ENCODE measurements around the gene CCR3.

- TF ChIP-seq POLR2AphosphoS5 (IDR thresholded peaks at IDR 0.05) (no peak), CTCF (IDR thresholded peaks at IDR 0.05 in 8 of 11, conservative IDR thresholded peaks at IDR 0.05 in 3 of 11) (no peak)
Measured at GRCh38 chr3:46212101-46212500, 30.2 kb upstream of the CCR3 start.

All from spleen (tissue), 7 donors.